Tibial nerve (tissue), 4 donors: Measurements from ENCODE around the gene NFIA.

Experiments
- EP300 ChIP-seq, 2 donors: sonication (generic); formaldehyde crosslinking; IDR thresholded peaks; one replicate each; pipeline ENCODE4 v1.6.1; 2017; ENCODE audit warnings: antibody characterized with exemption in 2 of 2, mild to moderate bottlenecking in 1 of 2
- POLR2A ChIP-seq, 2 donors: fragments of 450-650 bp; IDR thresholded peaks; one replicate each; pipeline ENCODE4 v1.6.1; 2017; ENCODE audit warnings: antibody characterized with exemption in 2 of 2, mild to moderate bottlenecking in 2 of 2, moderate library complexity in 2 of 2
- TF ChIP-seq, protein P1 (sequence below), 5 experiments: fragments of 200-600 bp in 3 of 5; fragments of 450-650 bp in 2 of 5; sonication (generic) in 3 of 5; IDR thresholded peaks; one replicate each; pipeline ENCODE4 v1.5.1; 2016 to 2019; ENCODE audit warnings: antibody characterized with exemption in 5 of 5, mild to moderate bottlenecking in 3 of 5, moderate library complexity in 2 of 5

GRCh38 chr1:61270107-61270506 is 187.7 kb downstream of the NFIA start:
- TF ChIP-seq, protein P1, sequence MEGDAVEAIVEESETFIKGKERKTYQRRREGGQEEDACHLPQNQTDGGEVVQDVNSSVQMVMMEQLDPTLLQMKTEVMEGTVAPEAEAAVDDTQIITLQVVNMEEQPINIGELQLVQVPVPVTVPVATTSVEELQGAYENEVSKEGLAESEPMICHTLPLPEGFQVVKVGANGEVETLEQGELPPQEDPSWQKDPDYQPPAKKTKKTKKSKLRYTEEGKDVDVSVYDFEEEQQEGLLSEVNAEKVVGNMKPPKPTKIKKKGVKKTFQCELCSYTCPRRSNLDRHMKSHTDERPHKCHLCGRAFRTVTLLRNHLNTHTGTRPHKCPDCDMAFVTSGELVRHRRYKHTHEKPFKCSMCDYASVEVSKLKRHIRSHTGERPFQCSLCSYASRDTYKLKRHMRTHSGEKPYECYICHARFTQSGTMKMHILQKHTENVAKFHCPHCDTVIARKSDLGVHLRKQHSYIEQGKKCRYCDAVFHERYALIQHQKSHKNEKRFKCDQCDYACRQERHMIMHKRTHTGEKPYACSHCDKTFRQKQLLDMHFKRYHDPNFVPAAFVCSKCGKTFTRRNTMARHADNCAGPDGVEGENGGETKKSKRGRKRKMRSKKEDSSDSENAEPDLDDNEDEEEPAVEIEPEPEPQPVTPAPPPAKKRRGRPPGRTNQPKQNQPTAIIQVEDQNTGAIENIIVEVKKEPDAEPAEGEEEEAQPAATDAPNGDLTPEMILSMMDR (IDR thresholded peaks at IDR 0.05), result no peak
- TF ChIP-seq POLR2A (IDR thresholded peaks at IDR 0.05) (no peak), EP300 (IDR thresholded peaks at IDR 0.05) (no peak)
